GM12801 (cell line): Measurements from ENCODE around the gene ZCCHC24.

Experiments
- TF ChIP-seq, protein P1 (sequence below): IDR thresholded peaks from one replicate; pipeline ENCODE4 v1.5.1; 2011; ENCODE audit warnings: control low read depth; ENCODE audit not compliant: insufficient read length; ENCODE audit errors: extremely low read depth

ZCCHC24 gene

DNA sequence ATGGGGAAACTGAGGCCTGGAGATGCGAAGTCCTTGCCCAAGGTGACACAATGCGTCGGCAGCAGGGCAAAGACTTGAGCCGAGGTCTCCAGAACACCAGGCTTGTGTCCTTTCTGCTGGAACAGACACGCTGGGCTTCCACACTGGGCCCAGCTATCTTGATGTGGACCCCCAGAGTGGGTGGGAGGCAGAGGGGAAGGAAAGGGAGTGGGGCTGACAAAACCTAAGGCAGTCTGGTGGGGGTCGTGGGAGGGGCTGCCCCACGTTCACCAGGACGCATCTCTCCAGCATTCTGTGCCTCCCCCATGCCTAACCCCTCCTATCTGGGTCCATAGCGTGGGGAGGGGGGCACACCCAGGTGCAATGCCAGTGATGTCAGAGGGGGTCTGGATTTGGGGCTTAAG lies 60.0 kb downstream of the ZCCHC24 start:
- TF ChIP-seq, protein P1, sequence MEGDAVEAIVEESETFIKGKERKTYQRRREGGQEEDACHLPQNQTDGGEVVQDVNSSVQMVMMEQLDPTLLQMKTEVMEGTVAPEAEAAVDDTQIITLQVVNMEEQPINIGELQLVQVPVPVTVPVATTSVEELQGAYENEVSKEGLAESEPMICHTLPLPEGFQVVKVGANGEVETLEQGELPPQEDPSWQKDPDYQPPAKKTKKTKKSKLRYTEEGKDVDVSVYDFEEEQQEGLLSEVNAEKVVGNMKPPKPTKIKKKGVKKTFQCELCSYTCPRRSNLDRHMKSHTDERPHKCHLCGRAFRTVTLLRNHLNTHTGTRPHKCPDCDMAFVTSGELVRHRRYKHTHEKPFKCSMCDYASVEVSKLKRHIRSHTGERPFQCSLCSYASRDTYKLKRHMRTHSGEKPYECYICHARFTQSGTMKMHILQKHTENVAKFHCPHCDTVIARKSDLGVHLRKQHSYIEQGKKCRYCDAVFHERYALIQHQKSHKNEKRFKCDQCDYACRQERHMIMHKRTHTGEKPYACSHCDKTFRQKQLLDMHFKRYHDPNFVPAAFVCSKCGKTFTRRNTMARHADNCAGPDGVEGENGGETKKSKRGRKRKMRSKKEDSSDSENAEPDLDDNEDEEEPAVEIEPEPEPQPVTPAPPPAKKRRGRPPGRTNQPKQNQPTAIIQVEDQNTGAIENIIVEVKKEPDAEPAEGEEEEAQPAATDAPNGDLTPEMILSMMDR: no peak

DNA sequence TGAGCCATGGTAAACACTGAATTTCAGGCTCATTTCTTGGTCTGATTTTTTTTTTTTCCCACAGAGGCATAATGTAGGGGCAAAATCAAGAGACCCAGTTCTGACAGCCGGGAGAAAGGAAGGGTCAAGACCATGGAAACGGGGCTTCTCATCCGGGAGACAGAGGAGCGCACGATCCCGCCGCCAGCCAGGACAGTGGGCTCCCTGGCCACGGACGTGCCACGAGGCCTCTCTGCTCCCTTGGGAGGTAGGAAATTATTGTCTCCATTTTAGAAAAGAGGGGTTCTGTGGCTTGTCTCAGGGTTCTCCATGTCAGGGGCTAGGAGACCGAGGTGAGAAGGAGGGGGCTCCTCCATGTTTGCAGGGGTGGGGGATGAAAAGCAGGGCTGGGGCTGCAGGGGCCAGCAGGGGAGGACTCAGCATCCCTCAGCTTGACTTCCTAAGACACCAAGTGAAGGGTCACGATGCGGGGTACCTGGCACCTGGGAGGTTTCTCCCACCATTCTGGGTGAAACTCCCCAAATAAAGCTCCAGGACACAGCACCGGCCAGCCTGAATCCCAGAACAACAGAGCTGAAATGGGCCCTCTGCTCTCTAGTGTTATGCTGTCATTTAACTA lies 60.5 kb downstream of the ZCCHC24 start:
- TF ChIP-seq, protein P1: no peak

DNA sequence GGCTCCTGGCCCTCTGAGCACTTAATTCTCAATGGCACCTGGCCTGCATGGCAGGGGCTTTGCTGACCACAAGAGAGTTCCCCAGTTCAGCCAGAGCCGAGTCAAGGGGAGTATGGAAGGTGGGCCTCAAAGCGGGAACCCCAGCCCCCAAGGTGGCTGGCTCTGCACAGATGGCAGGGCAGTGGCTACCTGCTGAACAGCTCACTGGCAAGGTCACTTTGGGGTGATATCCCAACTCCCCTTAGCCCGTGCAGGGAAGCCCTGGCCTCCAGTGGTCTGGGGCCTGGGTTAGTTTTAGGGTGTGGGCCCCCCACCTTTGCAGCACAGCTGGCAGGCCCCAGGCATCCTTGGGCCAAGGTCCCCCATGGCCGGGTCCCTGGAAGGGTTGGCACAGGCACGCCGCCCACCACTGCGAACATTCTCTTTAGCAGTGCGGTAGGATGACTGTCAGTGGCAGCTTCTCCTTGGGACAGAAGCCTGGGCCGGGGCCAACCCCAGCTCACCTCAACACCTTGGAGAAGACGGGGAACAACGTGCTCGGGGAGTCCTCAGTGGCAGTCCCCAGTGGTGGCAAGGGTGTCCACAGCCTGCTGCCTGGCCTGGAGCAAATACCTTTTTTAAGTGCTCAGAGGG lies 61.3 kb downstream of the ZCCHC24 start:
- TF ChIP-seq, protein P1: no peak

DNA sequence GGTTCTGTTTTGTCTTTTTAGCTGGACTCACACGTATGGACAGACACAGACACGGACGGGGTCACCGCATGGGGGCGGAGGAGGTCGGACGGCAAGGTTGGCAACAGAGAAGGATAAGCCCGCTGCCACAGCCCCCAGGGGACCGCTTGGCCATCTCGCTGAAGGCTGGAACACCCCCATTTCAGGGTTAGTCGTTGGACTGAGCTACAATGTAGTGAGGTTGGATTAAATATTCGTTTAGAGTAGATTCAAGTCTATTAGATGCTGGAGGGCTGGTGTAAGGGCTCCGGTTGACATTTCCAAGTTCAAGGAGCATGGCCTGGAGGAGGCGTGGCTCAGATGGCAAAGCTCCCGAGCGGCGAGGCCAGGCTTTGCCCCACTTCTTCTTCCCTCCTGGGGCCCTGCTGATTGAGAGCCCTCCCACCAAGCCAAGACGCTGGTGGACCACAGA lies 62.9 kb downstream of the ZCCHC24 start:
- TF ChIP-seq, protein P1: no peak

DNA sequence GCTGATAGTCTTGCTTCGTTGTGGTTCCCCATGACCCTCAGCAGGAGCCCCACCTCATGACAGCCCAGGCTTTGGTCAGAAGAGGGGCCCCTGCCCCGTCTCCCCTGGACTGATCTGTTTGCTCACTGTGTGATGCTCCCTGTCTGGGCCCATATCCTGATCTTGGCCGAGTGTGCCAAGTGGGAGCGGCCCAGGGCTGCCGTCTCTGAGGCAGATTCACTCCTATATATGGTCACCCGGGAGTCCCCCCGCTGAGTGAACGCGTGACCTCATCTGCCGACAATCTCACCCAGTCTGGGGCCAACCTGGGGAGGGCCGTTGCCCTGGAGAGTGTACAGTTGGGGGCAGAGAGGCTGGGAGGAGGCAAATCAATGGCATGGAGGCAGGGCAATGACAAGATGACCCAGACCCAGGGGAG lies 63.6 kb downstream of the ZCCHC24 start:
- TF ChIP-seq, protein P1: no peak

DNA sequence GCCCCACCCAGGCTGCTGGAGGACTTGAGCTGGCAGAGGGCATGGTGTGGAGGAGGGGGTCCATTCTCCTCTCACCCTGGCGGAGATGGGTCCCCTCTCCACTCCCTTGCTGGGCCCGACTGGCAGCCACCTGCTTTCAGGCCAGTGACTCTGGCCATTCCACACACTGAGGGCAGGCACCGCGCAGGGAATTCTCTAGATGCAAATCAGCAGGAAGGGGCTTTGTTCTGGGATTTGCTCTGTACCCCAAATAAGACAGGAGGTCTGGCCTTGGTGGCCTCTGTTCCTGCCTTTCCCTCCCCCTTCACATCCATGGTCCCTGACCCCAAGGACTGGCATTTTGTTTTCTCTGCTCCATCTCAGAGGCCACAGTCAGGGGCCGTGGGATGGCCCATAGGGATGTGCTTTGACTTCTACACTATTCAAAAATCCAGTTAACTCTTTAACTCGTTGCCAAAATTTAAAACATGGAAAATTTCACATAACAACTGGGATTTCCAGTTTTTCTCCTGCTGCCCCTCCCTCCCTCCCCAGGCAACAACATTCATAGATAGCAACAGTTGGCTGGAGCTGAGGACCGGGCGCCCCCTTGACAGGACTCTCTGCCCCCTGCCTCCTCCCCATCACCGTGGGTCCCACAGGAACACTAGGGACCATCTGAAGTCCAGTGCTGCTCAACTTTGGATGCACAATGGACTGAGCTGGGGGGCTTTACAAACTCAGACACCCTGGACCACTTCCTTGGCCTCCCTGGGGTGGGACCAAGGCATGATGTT lies 64.3 kb downstream of the ZCCHC24 start:
- TF ChIP-seq, protein P1: no peak

DNA sequence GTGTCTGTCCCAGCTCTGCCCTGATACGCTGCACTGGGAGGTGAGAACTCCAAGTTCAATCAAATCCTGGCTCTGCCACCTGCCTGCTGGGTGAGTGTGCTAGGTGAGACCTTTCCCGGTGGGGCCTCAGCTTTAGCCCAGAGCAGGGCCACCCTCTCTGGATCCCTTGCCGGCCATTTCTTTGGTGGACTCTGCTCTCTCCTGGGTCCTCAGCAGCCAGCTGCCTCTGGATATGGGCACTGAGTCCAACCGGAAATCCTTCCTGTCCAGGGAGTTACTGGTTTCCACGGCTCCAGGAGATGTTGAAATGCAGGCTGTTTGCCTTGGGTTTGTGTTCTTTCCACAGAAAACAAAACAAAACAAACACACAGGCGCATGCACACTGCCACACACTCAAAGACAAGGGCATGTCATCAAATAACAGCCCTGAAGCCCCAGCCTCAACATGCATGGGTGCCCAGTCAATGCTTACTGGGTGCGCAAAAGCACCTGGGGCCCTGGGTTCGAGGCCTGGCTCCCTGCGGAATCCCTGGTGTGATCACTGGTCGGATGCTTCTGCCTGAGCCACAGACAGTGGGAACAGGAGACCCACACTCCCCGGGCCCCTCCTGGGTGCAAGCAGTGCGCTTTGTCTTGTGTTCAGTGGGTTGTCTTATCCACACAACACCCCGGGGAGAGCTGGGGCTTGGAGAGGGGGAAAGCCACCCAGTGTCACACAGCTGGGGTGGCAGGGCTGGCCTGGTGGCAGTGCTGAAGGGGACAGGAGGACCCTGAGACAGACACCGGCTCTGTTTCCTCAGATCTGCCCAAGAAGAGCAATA lies 65.1 kb downstream of the ZCCHC24 start:
- TF ChIP-seq, protein P1: no peak
